ENCODE data around the gene ARHGEF1. TPM values are rescaled to one million over a fixed set of nuclear protein-coding genes. Genes with fewer than 3 reads are reported as not detected.

The ARHGEF1 gene
- total RNA-seq, 1 donor from 2014 or later = 197 TPM

DNA sequence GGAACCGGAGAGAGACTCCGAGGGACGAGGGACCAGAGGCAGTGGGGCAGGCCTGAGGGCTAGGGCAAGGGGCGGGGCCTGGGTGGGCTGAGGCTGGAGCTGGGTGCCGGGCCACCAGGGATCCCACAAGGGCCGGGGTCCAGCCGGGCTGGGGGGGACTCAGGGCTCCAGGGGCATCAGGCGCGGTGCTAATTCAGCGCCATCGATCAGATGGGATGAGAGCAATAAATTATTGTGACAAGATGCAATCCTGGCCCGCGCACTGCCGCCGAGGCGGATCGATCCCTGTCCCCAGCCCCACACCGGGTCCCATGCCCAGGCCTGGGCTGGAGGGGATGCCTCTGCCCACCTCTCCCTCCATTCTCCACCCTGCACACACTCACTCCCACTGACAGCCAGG, 39.6 kb downstream of the ARHGEF1 start:
- TF ChIP-seq, protein P1, sequence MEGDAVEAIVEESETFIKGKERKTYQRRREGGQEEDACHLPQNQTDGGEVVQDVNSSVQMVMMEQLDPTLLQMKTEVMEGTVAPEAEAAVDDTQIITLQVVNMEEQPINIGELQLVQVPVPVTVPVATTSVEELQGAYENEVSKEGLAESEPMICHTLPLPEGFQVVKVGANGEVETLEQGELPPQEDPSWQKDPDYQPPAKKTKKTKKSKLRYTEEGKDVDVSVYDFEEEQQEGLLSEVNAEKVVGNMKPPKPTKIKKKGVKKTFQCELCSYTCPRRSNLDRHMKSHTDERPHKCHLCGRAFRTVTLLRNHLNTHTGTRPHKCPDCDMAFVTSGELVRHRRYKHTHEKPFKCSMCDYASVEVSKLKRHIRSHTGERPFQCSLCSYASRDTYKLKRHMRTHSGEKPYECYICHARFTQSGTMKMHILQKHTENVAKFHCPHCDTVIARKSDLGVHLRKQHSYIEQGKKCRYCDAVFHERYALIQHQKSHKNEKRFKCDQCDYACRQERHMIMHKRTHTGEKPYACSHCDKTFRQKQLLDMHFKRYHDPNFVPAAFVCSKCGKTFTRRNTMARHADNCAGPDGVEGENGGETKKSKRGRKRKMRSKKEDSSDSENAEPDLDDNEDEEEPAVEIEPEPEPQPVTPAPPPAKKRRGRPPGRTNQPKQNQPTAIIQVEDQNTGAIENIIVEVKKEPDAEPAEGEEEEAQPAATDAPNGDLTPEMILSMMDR (IDR thresholded peaks at IDR 0.05) = no peak
- H3K9me3 ChIP-seq = no peaks in the 10 kb centered on the region
- no peak overlapping the region for H3K27ac ChIP-seq
- no peak overlapping the region for H3K4me3 ChIP-seq
- peaks cover 65% of the 10 kb centered on the region for H3K27me3 ChIP-seq
- intact Hi-C loops (cut with DNase I) = no loop called here
- peaks cover under 1% of the 10 kb centered on the region for H3K4me1 ChIP-seq
- no peaks in the 10 kb centered on the region for H3K36me3 ChIP-seq
- DNase-seq (no peak), ATAC-seq (no peak)

DNA sequence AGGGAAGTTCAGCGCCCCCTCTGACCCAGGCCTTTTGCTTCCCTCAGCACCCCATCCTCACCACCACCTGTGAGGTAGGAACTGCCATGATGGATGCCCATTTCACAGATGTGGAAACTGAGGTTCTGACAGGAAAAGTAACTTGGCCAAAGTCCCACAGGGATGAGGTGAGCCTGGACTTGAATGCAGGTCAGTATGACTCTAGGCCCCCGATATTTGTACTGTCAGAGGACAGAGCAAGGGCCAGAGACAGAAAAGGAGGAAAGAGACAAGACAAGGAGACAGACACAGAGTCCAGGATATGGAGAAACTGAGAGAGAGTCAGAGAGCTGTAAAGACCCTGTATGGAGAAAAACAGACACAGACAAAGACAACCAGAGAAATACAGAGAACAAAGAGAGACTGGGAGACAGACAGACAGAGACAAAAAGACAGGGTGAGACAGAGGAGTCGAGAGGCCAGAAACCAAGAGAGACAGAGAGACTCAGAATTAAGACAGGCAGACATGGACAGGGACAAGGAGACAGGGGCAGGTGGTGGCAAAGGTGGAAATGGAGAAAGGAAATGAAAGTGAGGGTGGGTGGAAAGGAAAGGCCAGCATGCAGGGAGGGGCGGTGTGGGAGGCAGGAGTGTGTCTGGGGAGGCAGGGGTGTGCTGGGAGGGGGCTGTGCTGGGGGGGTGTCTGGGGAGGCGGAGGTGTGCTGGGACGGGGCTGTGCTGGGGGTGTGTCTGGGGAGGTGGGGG, 40.2 kb downstream of the ARHGEF1 start:
- Histone ChIP-seq H3K4me1 (peaks cover 6% of the 10 kb centered on the region), H3K9me3 (no peaks in the 10 kb centered on the region), H3K36me3 (no peaks in the 10 kb centered on the region), H3K4me3 (no peak overlapping the region), H3K27ac (no peak overlapping the region), H3K27me3 (peaks cover 71% of the 10 kb centered on the region)
- intact Hi-C loops (cut with DNase I) = no loop called here
- ATAC-seq = no peak
- TF ChIP-seq, protein P1 (IDR thresholded peaks at IDR 0.05) = no peak
- no peak for DNase-seq

DNA sequence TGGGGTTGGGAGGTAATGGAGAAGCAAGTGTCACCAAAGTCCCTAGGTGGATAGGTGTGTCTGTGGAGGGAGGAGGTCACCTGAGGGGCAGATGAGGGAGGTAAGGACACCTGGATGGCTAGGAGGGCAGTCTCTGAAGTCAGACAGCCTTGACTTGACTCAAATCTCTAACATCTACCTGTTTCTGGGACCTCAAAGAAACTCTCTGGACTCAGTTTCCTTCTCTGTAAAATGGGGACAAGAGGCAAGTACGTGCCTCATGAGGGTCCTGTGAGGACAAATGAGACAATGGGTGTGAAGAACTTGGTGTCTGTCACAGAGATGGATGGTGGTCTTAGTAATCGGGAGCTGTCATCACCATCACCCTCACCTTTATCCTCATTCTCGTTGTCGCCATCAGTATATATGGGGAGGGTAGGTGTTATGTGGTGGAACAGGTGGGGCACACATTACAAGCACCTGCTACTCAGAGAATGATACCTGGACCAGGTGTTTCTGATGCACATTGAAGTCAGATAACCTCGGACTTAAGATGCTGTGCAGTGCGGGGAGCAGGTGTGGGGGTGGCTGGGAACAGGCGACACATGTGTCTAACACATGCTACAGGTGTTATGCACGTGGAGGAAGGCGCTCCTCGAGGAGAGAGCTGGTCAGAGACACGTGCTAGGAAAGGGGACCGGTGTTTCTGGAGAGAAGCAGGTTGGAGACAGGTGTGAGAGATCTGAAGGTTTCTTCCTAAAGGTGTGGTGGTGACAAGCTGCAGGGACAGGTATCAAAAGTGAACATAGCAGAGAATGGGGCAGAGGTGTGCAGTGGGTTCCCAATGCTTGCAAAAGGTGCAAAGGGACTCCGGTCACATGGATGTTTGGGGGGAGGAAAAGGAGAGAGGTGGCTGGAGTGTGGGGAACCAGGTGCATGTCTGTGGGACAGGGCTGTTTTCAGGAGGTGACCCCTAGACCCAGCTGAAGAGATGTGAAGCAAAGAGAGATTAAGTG, 41.5 kb downstream of the ARHGEF1 start:
- TF ChIP-seq, protein P1 (IDR thresholded peaks at IDR 0.05) = no peak
- intact Hi-C loops (cut with DNase I) = no loop called here

DNA sequence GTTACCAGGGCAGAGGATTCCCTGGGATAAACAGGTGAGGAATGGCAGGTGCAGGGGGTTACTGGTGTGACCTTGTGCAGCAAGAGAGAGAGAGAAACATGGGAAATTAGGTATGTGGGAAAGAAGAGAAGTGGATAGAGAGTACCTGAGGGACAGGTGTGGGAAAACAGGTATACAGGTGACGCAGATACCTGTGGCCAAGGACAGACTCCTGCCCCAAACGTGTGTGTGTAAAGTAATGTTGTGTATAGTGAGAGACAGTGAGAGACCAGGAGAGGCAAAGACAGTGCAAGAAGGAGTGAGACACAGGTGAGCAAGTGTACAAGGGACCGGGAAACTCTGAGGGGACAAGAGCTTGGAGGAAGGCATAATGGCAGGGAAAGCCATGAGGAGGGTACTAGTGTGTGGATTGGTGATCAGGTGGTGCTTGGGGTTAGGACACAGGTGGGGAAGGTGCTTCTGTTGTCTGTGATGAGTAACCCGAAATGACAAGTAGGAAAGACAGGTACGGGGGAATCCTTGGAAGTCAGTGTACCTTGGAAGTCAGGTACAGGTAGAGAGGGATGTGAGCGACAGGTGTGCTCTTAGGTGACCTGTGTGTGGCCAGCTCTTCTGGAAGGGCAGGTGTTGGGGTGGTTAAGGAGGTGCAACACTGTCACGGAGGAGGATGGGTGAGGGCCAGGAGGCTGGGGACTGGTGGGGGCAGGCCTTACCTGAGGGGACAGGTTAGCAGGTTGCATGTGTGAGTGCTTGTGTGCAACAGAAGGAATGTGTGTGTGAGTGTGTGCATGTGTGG, 42.4 kb downstream of the ARHGEF1 start:
- intact Hi-C loops (cut with DNase I) = no loop called here
- H3K27me3 ChIP-seq = peaks cover 77% of the 10 kb centered on the region
- ATAC-seq = no peak

More for the DNA sequence above, 41.5 kb downstream of the ARHGEF1 start:
- H3K9me3 ChIP-seq = no peaks in the 10 kb centered on the region
- H3K4me1 ChIP-seq = peaks cover 12% of the 10 kb centered on the region
- H3K27ac ChIP-seq = no peak overlapping the region
- ATAC-seq (no peak), DNase-seq (no peak)
- no peak overlapping the region for H3K4me3 ChIP-seq
- peaks cover 69% of the 10 kb centered on the region for H3K27me3 ChIP-seq
- H3K36me3 ChIP-seq = no peaks in the 10 kb centered on the region

More for the DNA sequence above, 42.4 kb downstream of the ARHGEF1 start:
- no peaks in the 10 kb centered on the region for H3K36me3 ChIP-seq
- no peak overlapping the region for H3K27ac ChIP-seq
- peaks cover 12% of the 10 kb centered on the region for H3K4me1 ChIP-seq
- TF ChIP-seq, protein P1 (IDR thresholded peaks at IDR 0.05) = no peak
- no peaks in the 10 kb centered on the region for H3K9me3 ChIP-seq
- no peak for DNase-seq
- H3K4me3 ChIP-seq = no peak overlapping the region

Measured in upper lobe of right lung (tissue), 1 donor.